ENCODE data around the gene HERC4.

Gene HERC4

DNA sequence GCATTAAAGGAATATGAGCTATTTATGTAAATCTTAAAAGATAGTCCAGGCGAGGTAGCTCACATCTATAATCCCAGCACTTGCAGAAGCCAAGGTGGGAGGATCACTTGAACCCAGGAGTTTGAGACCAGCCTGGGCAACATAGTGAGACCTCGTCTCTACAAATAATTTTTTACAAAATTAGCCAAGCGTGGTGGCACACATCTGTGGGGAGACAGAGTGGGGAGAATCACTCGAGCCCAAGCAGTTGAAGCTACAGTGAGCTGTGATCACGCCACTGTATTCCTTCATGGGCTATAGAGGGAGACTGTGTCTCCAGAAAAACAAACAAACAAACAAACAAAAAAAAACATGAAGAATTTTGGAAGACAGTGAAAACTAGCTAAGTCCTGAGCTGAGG is 28.4 kb downstream of the HERC4 start:
- no peak for TF ChIP-seq POLR2AphosphoS5 (IDR thresholded peaks at IDR 0.05; ENCODE audit: low read depth, low read length)
- no peak for TF ChIP-seq FOXP2 (optimal IDR thresholded peaks at IDR 0.05; ENCODE audit: borderline replicate concordance, extremely low read depth, extremely low read length, insufficient read depth)
- TF ChIP-seq TAF1 (IDR thresholded peaks at IDR 0.05; ENCODE audit: borderline replicate concordance, insufficient read depth, low read length) = no peak
- no peak for TF ChIP-seq SIN3A (IDR thresholded peaks at IDR 0.05; ENCODE audit: borderline replicate concordance, insufficient read depth, low read length)
- TF ChIP-seq, protein P1, sequence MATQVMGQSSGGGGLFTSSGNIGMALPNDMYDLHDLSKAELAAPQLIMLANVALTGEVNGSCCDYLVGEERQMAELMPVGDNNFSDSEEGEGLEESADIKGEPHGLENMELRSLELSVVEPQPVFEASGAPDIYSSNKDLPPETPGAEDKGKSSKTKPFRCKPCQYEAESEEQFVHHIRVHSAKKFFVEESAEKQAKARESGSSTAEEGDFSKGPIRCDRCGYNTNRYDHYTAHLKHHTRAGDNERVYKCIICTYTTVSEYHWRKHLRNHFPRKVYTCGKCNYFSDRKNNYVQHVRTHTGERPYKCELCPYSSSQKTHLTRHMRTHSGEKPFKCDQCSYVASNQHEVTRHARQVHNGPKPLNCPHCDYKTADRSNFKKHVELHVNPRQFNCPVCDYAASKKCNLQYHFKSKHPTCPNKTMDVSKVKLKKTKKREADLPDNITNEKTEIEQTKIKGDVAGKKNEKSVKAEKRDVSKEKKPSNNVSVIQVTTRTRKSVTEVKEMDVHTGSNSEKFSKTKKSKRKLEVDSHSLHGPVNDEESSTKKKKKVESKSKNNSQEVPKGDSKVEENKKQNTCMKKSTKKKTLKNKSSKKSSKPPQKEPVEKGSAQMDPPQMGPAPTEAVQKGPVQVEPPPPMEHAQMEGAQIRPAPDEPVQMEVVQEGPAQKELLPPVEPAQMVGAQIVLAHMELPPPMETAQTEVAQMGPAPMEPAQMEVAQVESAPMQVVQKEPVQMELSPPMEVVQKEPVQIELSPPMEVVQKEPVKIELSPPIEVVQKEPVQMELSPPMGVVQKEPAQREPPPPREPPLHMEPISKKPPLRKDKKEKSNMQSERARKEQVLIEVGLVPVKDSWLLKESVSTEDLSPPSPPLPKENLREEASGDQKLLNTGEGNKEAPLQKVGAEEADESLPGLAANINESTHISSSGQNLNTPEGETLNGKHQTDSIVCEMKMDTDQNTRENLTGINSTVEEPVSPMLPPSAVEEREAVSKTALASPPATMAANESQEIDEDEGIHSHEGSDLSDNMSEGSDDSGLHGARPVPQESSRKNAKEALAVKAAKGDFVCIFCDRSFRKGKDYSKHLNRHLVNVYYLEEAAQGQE (IDR thresholded peaks at IDR 0.05; ENCODE audit: insufficient read depth in 1 of 2, low read depth in 2 of 2, low read length in 2 of 2) = no peak

DNA sequence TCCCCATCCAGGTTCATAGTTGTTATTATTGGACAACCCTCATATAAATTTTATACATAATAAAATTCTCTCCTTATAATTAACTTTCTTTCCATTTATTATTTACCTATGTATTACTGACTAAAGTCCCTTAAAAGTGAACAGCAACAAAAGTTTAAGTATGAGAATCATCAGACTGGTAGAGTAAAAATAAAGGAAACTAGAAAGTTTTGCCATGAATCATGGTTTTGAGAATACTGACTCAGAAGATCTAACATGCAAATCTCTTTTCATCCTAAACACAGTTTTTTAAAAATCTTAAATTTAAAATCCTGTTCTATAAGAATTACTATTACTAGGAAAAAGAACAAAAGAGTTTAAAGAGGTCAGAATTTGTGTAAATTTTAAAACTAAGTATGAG is 32.1 kb downstream of the HERC4 start:
- TF ChIP-seq SIN3A (IDR thresholded peaks at IDR 0.05; ENCODE audit: borderline replicate concordance, insufficient read depth, low read length) (no peak), TAF1 (IDR thresholded peaks at IDR 0.05; ENCODE audit: borderline replicate concordance, insufficient read depth, low read length) (no peak), FOXP2 (optimal IDR thresholded peaks at IDR 0.05; ENCODE audit: borderline replicate concordance, extremely low read depth, extremely low read length, insufficient read depth) (no peak), POLR2AphosphoS5 (IDR thresholded peaks at IDR 0.05; ENCODE audit: low read depth, low read length) (no peak)
- TF ChIP-seq, protein P1 (IDR thresholded peaks at IDR 0.05; ENCODE audit: insufficient read depth in 1 of 2, low read depth in 2 of 2, low read length in 2 of 2) = no peak

DNA sequence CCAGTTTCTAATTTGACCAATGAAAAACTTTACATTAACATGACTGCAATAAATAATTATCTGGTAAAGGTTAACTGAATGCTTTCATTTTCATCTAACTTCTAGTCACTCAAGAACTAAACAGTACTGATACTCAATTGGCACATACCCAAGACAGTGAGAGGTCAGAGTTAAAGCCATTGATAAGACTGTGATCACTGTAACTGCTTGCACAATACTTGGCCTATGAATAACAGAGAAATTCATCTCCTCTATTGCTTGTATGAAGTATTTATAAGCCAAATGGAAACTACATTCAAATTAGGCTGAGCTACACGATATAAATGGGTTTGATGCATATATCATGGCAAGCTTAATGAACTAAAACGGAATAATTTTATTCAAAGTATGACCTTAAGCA is 43.0 kb downstream of the HERC4 start:
- TF ChIP-seq, protein P1 (IDR thresholded peaks at IDR 0.05; ENCODE audit: insufficient read depth in 1 of 2, low read depth in 2 of 2, low read length in 2 of 2) = no peak
- TF ChIP-seq SIN3A (IDR thresholded peaks at IDR 0.05; ENCODE audit: borderline replicate concordance, insufficient read depth, low read length) = no peak
- no peak for TF ChIP-seq TAF1 (IDR thresholded peaks at IDR 0.05; ENCODE audit: borderline replicate concordance, insufficient read depth, low read length)

DNA sequence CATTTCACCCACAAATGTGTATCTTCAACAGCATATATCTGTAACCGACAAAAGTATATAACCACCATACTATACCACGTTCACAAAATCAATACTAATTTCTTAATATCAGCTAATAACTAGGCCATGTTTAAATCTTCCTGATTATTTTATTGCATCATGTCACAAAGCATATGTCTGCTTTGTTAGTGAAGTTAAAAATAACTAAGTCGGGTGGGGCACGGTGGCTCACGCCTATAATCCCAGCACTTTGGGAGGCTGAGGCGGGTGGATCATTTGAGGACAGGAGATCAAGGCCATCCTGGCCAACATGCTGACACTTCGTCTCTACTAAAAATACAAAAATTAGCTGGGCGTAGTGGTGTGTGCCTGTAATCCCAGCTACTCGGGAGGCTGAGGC is 47.7 kb downstream of the HERC4 start:
- TF ChIP-seq FOXP2 (optimal IDR thresholded peaks at IDR 0.05; ENCODE audit: borderline replicate concordance, extremely low read depth, extremely low read length, insufficient read depth) (no peak), POLR2AphosphoS5 (IDR thresholded peaks at IDR 0.05; ENCODE audit: low read depth, low read length) (no peak), SIN3A (IDR thresholded peaks at IDR 0.05; ENCODE audit: borderline replicate concordance, insufficient read depth, low read length) (no peak)

GRCh38 chr10:68023292-68023691 is 51.8 kb downstream of the HERC4 start:
- no peak for TF ChIP-seq TAF1 (IDR thresholded peaks at IDR 0.05; ENCODE audit: borderline replicate concordance, insufficient read depth, low read length)
- TF ChIP-seq POLR2AphosphoS5 (IDR thresholded peaks at IDR 0.05; ENCODE audit: low read depth, low read length) = no peak

DNA sequence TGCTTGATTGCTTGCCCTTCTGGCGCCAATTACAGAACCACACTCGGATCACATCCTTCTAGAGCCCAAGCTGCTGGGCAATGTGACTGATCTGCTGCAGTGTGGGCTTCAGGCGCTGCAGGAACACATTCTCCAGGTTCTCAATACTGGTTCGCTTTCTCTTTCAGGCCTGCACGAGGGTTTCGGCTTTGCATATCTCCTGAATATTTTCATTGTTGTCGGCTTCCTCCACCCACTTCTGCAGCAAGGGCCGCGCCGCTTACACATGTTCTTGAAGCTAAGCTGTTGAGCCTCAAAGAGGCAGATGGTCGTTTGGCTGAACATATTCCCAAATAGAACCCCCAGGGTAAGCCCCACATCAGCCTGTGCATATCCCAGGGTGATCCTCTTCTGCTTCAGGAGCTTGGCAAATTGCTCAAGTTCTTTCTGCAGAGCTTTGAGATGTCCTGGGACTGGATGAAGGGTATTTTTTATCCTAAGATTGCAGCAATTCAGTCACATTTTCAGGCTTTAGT is 64.6 kb downstream of the HERC4 start:
- TF ChIP-seq, protein P1 (IDR thresholded peaks at IDR 0.05; ENCODE audit: insufficient read depth in 1 of 2, low read depth in 2 of 2, low read length in 2 of 2) = no peak
- no peak for TF ChIP-seq SIN3A (IDR thresholded peaks at IDR 0.05; ENCODE audit: borderline replicate concordance, insufficient read depth, low read length)
- no peak for TF ChIP-seq FOXP2 (optimal IDR thresholded peaks at IDR 0.05; ENCODE audit: borderline replicate concordance, extremely low read depth, extremely low read length, insufficient read depth)
- no peak for TF ChIP-seq POLR2AphosphoS5 (IDR thresholded peaks at IDR 0.05; ENCODE audit: low read depth, low read length)
- no peak for TF ChIP-seq TAF1 (IDR thresholded peaks at IDR 0.05; ENCODE audit: borderline replicate concordance, insufficient read depth, low read length)
